Astrocyte of the cerebellum (primary cell): Measurements from ENCODE around the gene WIZ.
A peak's percentile ranks its signal among the peaks of the same experiment; 100 is the strongest.

Experiments
- DNase-seq: peaks from one replicate; pipeline ENCODE4 v3.0.0-alpha.2; 2011; ENCODE audit warnings: low read depth
- H3K4me3 ChIP-seq: 2 replicates; pipeline ENCODE4 v1.5.1; 2011; ENCODE audit warnings: mild to moderate bottlenecking, low read depth, low read length, moderate library complexity
- in situ Hi-C: cut with HindIII; loops from 2 replicates; pipeline ENCODE4 v1.10.0; 2017; ENCODE audit warnings: low sequenced_read_pairs
- TF ChIP-seq, protein P1 (sequence below): IDR thresholded peaks from 2 replicates; pipeline ENCODE4 v1.5.1; 2012; ENCODE audit warnings: low read length, low read depth, moderate library complexity, mild to moderate bottlenecking; ENCODE audit errors: missing control alignments

The WIZ gene

DNA sequence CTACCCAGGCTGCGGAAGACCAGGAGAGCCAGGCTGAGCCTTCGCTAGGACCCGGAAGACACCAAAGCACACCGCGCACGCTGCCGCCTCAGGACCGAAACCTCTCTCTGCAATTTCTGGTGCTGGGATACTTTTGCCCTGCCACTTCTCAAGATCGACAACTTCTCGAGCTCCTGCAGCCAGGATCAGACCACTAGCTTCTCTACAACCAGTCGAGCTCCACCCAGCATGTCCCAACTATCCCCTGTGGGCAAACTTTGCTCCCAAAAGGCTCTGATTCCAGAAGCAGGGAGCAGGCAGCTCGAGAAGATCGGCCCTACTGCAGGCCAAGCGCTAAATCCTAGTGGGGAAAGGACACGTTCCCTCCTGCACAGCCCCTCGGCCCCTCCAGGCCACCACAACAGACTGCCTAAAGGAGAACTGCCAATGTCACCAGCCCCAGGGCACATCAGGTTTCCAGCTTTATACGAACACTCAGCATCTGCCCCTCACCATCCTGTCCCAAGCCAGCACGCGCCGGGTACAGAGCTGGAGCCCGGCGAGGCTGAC, 71.1 kb downstream of the WIZ start:
- no peak for DNase-seq
- TF ChIP-seq, protein P1, sequence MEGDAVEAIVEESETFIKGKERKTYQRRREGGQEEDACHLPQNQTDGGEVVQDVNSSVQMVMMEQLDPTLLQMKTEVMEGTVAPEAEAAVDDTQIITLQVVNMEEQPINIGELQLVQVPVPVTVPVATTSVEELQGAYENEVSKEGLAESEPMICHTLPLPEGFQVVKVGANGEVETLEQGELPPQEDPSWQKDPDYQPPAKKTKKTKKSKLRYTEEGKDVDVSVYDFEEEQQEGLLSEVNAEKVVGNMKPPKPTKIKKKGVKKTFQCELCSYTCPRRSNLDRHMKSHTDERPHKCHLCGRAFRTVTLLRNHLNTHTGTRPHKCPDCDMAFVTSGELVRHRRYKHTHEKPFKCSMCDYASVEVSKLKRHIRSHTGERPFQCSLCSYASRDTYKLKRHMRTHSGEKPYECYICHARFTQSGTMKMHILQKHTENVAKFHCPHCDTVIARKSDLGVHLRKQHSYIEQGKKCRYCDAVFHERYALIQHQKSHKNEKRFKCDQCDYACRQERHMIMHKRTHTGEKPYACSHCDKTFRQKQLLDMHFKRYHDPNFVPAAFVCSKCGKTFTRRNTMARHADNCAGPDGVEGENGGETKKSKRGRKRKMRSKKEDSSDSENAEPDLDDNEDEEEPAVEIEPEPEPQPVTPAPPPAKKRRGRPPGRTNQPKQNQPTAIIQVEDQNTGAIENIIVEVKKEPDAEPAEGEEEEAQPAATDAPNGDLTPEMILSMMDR, result no peak
- in situ Hi-C loops, result loop anchor here (5.0 kb wide), 1 partner anchor 51 kb away; no protein-coding TSS in a partner anchor
- H3K4me3 ChIP-seq, result peak overlapping the region; percentile 97

DNA sequence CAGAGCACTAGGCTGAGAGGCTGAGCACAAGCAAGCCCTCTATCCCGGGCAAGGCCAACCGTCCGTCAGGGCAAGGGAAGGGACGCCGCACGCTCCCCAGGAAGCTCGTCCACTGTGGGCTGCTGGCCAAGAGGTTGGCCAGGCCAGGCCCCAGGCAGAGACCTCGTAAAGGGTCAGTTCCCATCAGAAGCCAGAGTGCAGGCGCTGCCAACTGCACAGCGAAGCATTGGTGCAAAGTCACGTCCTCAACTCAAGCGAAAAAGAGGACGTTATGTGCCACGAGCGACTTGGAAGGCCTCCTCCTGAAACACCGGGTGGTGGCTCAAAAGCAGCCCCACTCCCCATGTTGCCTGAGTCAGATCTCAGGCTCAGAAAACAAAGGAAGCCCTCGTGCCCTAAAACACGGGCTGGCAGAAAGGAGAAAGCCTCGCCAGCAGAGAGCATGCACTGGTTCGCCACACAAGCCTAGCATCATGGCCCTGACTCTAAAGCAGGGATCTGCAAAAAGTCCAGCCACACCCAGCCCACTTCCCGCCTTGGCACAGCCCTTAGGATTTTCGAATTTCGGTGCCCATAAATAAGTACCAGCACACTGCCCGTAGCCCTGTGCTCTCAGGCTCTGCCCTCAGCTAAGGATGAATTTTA, 74.8 kb downstream of the WIZ start:
- no peak overlapping the region for H3K4me3 ChIP-seq
- TF ChIP-seq, protein P1, result no peak
- no peak for DNase-seq
- in situ Hi-C loops, result loop anchor here (5.0 kb wide), 1 partner anchor 48 kb away; no protein-coding TSS in a partner anchor

DNA sequence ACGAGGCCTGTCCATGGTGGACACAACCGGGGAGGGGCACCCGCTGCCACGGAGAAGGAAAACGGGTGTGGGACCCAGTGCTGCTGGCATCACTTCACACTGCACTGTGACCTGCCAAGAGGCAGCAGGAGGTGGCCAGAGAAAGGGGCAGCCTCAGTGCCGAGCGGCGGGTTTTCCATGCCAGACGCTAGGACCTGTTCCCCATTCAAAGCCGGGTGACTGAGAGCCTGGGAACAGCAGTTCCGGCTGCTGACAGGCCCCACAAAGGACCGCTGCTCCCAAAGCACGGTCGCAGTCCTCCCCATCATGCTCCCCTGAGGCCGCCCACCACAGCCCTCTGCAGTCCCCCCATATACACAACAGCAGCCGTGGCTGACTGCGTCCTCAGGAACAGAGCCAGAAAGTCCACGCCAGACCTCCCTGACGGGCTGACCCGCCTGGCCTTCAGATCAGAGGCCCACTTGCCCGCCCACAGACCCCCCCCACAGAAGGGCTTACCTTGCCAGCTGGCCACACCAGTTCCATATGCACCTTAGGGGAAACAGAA, 75.6 kb downstream of the WIZ start:
- no peak overlapping the region for H3K4me3 ChIP-seq
- in situ Hi-C loops, result no loop called here
- TF ChIP-seq, protein P1, result no peak
- DNase-seq, result no peak

DNA sequence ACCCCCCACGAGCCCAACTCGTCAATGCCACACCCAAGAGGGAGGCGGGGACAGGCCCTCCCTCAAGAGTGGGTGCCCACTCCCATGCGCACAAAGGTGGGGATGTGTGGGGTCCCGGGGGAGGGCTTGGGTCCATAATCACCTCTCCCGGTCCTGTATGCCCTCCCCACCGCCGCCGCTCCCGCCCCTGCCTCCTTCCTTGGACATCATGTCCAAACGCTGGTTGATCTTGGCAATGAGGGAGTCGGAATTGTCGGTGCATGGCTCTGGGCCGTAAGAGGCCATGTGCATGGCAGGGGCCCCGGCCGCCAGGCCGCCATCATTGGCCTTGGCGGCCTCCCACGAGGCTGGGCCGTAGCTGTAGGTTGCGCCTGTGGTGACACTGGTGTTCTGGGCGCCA, 76.1 kb downstream of the WIZ start:
- in situ Hi-C loops, result no loop called here
- TF ChIP-seq, protein P1, result no peak
- DNase-seq, result no peak
- H3K4me3 ChIP-seq, result no peak overlapping the region

DNA sequence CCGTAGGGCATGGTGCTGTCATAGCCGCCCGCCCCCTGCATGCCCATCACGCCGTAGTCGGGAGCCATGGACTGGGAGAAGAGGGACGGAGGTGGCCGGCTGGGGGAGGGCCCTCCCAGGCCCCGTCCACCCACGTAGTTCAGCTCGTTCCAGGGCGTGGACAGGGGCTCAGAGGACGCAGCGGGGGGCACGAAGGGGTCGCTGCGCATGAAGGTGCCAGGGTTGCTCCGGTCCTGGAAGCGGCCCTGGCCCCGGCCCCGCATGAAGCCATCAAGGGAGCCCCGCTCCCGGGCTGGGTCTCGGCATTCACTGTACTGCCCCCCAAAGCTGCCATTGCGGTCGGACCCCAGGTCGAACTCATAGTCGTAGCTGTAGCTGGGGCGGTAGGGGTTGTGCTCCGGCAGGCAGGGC, 76.9 kb downstream of the WIZ start:
- DNase-seq, result no peak
- in situ Hi-C loops, result no loop called here

DNA sequence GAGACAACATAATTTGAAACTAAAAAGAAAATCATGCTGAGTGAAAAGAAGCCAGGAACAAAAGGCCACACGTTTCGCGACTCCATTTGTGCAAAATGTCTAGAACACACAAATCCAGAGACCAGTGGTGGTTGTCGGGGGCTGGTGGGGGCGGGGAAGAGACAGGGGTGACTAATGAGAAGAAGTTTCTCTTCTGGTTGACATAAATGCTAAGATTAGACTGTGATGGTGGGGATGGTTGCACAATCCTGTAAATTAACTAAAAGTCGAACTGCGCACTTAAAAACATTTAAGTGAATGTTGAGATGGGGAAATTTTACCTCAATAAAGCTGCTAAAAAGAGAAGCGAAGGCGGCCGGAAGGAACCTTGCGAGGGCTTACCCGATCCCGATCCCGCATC, 77.3 kb downstream of the WIZ start:
- TF ChIP-seq, protein P1, result no peak
- no peak overlapping the region for H3K4me3 ChIP-seq
- in situ Hi-C loops, result no loop called here
- DNase-seq, result no peak

More for the DNA sequence above, 76.9 kb downstream of the WIZ start:
- H3K4me3 ChIP-seq, result no peak overlapping the region
- TF ChIP-seq, protein P1, result no peak
